Pulmonary artery endothelial cell (primary cell): ENCODE results near the gene LDAH. TPM values are rescaled to one million over a fixed set of nuclear protein-coding genes. Genes with fewer than 3 reads are reported as not detected.
A peak's percentile ranks its signal among the peaks of the same experiment; 100 is the strongest.

Source experiments
- DNase-seq: peaks from one replicate; pipeline ENCODE4 v3.0.0-alpha.2; 2011; ENCODE audit warnings: low read depth, low spot score
- total RNA-seq: library from RNA; depleted of rRNA; stranded (reverse); fragments of >200 nt; gene quantifications from 2 replicates; pipeline ENCODE4 v1.2.3, GENCODE V29; 2014

The LDAH gene
- total RNA-seq, 1 donor from 2014 or later, result 18.9 TPM

- DNase-seq, result no peak
These were observed 184.1 kb downstream of the LDAH start for GRCh38 chr2:20638646-20639430.

- no peak for DNase-seq
These were observed 184.9 kb downstream of the LDAH start for GRCh38 chr2:20638014-20638413.

GRCh38 chr2:20637147-20637546, 185.8 kb downstream of the LDAH start:
- DNase-seq, result no peak

- peak; percentile 36 for DNase-seq
These were observed 187.0 kb downstream of the LDAH start for GRCh38 chr2:20635675-20636584.

- DNase-seq, result no peak
These were observed 187.8 kb downstream of the LDAH start for GRCh38 chr2:20635113-20635510.

GRCh38 chr2:20634507-20635112, 188.3 kb downstream of the LDAH start:
- DNase-seq, result no peak

Other genes starting within 250 kb of the LDAH start
- gene HS1BP3, start 172.0 kb downstream of the LDAH start, total RNA-seq, result 22.2 and 25.1 TPM in 2 replicates
- gene GDF7, start 156.0 kb downstream of the LDAH start, total RNA-seq, result 11.1 and 42.0 TPM in 2 replicates
- gene APOB, start 221.0 kb upstream of the LDAH start, total RNA-seq, result 0.40 and 0.78 TPM in 2 replicates